Testis (tissue), 3 donors: ENCODE data around the gene ABT1. TPM values are rescaled to one million over a fixed set of nuclear protein-coding genes. Genes with fewer than 3 reads are reported as not detected.

Source experiments
- DNase-seq: peaks from one replicate; pipeline ENCODE4 v3.0.0-alpha.2; 2019
- H3K27ac ChIP-seq, 2 donors: fragments of 200-600 bp; sonication (generic); one replicate each; pipeline ENCODE4 v1.5.1; 2019
- H3K27me3 ChIP-seq: fragments of 200-600 bp; sonication (generic); one replicate; pipeline ENCODE4 v1.5.1; 2019
- H3K36me3 ChIP-seq: fragments of 200-600 bp; sonication (generic); one replicate; pipeline ENCODE4 v1.5.1; 2017; ENCODE audit warnings: low read depth; ENCODE audit errors: missing control alignments
- H3K4me1 ChIP-seq: fragments of 200-600 bp; sonication (generic); one replicate; pipeline ENCODE4 v1.5.1; 2019
- H3K4me3 ChIP-seq, 2 donors: fragments of 200-600 bp; sonication (generic); one replicate each; pipeline ENCODE4 v1.5.1; 2017 to 2019
- H3K9me3 ChIP-seq: fragments of 200-600 bp; sonication (generic); one replicate; pipeline ENCODE4 v1.5.1; 2017
- POLR2A ChIP-seq: fragments of 450-650 bp; IDR thresholded peaks from one replicate; pipeline ENCODE4 v1.6.1; 2017; ENCODE audit warnings: antibody characterized with exemption, mild to moderate bottlenecking, moderate library complexity
- WGBS, 2 donors: methylation state at CpG; one replicate each; pipeline ENCODE4 v1.1.5; 2018; 5-methylcytosine and 5-hydroxymethylcytosine counted together
- intact Hi-C: fragments of 100-400 bp; cut with DNase I; formaldehyde crosslinking; loops from one replicate; pipeline ENCODE4 v1.15.1; 2023; ENCODE audit warnings: low total_unique reads
- polyA plus RNA-seq: library from polyadenylated mRNA; stranded (reverse); fragments of 350-450 nt; fragmentation: Illumina TruSeq; extraction: RNeasy Lipid Tissue Mini Kit (QIAGEN cat#74804); gene quantifications from one replicate; pipeline ENCODE4 v1.2.3, GENCODE V29; 2014; ENCODE audit warnings: low read depth, low replicate concordance; ENCODE audit not compliant: insufficient read depth
- total RNA-seq, 2 donors: library from RNA; depleted of rRNA; stranded (reverse); fragments of >200 nt; gene quantifications; one replicate each; pipeline ENCODE4 v1.2.3, GENCODE V29; 2016
- TF ChIP-seq, protein P1 (sequence below), 3 experiments: fragments of 450-650 bp in 2 of 3; fragments of 200-600 bp in 1 of 3; sonication (generic) in 1 of 3; IDR thresholded peaks; one replicate each; pipeline ENCODE4 v1.5.1; 2016 to 2019; ENCODE audit warnings: antibody characterized with exemption in 3 of 3, mild to moderate bottlenecking in 2 of 3, moderate library complexity in 1 of 3

ABT1 gene
- total and polyA plus RNA-seq, 3 donors from 2014 or later = 17.0 to 23.6 (median 18.9) TPM

DNA sequence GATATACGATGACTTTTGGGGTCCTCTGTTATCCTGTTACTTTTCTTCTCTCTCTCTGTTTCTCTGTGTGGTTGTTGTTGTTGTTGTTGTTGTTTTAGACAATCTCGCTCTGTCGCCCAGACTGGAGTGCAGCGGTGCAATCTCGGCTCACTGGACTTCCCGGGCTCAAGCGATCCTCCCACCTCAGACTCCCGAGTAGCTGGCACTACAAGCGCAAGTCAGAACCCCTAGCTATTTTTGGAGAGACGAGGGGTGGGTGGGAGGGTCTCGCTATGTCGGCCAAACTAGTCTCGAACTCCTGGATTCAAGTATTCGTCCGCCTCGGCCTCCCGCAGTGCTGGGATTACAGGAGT lies 19.1 kb upstream of the ABT1 start:
- TF ChIP-seq POLR2A = no peak
- TF ChIP-seq, protein P1, sequence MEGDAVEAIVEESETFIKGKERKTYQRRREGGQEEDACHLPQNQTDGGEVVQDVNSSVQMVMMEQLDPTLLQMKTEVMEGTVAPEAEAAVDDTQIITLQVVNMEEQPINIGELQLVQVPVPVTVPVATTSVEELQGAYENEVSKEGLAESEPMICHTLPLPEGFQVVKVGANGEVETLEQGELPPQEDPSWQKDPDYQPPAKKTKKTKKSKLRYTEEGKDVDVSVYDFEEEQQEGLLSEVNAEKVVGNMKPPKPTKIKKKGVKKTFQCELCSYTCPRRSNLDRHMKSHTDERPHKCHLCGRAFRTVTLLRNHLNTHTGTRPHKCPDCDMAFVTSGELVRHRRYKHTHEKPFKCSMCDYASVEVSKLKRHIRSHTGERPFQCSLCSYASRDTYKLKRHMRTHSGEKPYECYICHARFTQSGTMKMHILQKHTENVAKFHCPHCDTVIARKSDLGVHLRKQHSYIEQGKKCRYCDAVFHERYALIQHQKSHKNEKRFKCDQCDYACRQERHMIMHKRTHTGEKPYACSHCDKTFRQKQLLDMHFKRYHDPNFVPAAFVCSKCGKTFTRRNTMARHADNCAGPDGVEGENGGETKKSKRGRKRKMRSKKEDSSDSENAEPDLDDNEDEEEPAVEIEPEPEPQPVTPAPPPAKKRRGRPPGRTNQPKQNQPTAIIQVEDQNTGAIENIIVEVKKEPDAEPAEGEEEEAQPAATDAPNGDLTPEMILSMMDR (IDR thresholded peaks at IDR 0.05) = no peak
- WGBS, 2 donors = 13 to 14% methylated on average over 17 of the region's 17 CpGs
- Histone ChIP-seq H3K27me3 (no peaks in the 10 kb centered on the region), H3K4me1 (no peaks in the 10 kb centered on the region), H3K36me3 (no peaks in the 10 kb centered on the region), H3K27ac (no peak overlapping the region), H3K4me3 (peak overlapping the region; percentile 29 to 42), H3K9me3 (no peaks in the 10 kb centered on the region)
- intact Hi-C loops = no loop called here
- DNase-seq = no peak

DNA sequence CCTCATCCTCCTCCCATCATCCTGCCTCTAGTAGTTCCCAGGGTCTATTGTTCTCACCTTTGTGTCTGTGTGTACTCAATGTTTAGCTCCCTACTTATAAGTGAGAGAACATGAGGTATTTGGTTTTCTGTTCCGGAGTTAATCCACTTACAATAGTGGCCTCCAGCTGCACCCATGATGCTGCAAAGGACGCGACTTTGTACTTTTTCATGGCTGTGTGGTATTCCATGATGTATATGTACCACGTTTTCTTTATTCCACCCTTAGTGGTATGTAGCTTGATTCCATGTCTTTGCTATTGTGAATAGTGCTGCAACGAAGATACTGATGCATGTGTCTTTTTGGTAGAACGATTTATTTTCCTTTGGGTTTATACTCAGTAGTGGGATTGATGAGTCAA lies 18.5 kb upstream of the ABT1 start:
- WGBS, 2 donors = 68 to 72% methylated on average over 6 of the region's 6 CpGs
- Histone ChIP-seq H3K27ac (no peak overlapping the region), H3K27me3 (no peaks in the 10 kb centered on the region), H3K4me1 (no peaks in the 10 kb centered on the region), H3K4me3 (peak overlapping the region in 1 of 2 donors; percentile 42), H3K9me3 (no peaks in the 10 kb centered on the region), H3K36me3 (no peaks in the 10 kb centered on the region)
- intact Hi-C loops = no loop called here
- no peak for TF ChIP-seq POLR2A
- TF ChIP-seq, protein P1 (IDR thresholded peaks at IDR 0.05) = no peak
- DNase-seq = no peak

DNA sequence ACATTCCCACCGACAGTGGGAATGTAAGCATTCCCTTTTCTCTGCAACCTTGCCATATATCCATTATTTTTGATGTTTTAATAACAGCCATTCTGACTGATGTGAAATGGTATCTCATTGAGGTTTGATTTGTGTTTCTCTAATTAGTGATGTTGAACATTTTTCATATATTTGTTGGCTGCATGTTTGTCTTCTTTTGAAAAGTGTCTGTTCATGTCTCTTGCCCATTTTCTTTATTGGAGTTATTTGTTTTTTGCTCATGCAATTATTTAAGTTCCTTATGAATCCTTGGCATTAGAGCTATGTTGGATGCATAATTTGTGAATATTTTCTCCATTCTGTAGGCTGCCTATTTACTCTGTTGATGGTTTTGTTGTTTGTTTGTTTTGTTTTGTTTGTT lies 18.0 kb upstream of the ABT1 start:
- H3K4me1 ChIP-seq = no peaks in the 10 kb centered on the region
- DNase-seq = no peak
- WGBS, 2 donors = 85 to 88% methylated on average over 1 of the region's 1 CpG
- H3K4me3 ChIP-seq = no peak overlapping the region
- TF ChIP-seq, protein P1 (IDR thresholded peaks at IDR 0.05) = no peak
- no peak for TF ChIP-seq POLR2A
- H3K9me3 ChIP-seq = no peaks in the 10 kb centered on the region
- intact Hi-C loops = no loop called here
- no peaks in the 10 kb centered on the region for H3K36me3 ChIP-seq
- no peaks in the 10 kb centered on the region for H3K27me3 ChIP-seq
- H3K27ac ChIP-seq = no peak overlapping the region

DNA sequence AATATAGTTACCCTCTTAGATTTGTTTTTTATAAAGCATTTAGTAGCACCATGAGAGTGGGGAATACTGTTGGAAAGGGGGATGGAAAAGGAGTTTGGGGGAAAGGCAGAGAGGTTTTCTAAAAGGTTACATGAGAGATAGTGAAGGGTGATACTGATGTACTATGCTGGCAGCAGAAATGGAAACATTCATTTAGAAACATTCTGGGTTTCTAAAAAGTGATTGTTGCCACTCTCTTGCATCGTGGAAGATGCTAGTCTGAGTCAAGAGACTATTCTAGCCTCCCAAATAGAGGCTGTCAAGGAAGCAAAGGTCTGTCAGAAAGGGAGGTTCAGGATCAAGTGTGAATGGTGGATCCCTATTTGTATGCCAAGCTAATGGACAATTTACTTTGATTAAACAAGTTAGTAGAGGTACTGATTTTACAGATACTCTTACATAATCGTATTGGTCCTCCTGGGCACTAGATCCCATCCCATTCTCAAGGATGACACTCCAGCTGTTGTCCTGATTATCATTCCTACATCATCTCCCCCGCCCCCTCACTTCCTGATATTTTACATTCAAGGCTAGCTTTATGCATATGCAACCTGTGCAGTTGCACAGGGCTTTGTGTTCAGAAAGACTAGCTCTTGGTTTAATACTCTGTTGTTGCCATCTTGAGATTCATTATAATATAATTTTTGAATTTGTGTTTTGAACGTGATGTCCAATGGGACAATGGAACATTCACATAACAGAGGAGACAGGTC lies 15.4 kb upstream of the ABT1 start:
- Histone ChIP-seq H3K36me3 (no peaks in the 10 kb centered on the region), H3K4me3 (no peak overlapping the region), H3K9me3 (no peaks in the 10 kb centered on the region), H3K27ac (no peak overlapping the region), H3K4me1 (no peaks in the 10 kb centered on the region), H3K27me3 (no peaks in the 10 kb centered on the region)
- DNase-seq = no peak
- intact Hi-C loops = no loop called here
- TF ChIP-seq, protein P1 (IDR thresholded peaks at IDR 0.05) = no peak
- no peak for TF ChIP-seq POLR2A
- WGBS, 2 donors = 58 to 62% methylated on average over 4 of the region's 4 CpGs

GRCh38 chr6:26588965-26589364 lies 7.8 kb upstream of the ABT1 start:
- H3K27me3 ChIP-seq = no peaks in the 10 kb centered on the region

More at GRCh38 chr6:26588965-26589364, 7.8 kb upstream of the ABT1 start:
- intact Hi-C loops = no loop called here
- Histone ChIP-seq H3K9me3 (no peaks in the 10 kb centered on the region), H3K4me1 (no peaks in the 10 kb centered on the region), H3K27ac (no peak overlapping the region), H3K36me3 (no peaks in the 10 kb centered on the region), H3K4me3 (peak overlapping the region; percentile 9 to 13)
- WGBS, 2 donors = 59 to 79% methylated on average over 21 of the region's 21 CpGs
- no peak for DNase-seq
- TF ChIP-seq POLR2A = no peak
